Loucy (cell line): ENCODE measurements around the gene RPE.

ENCODE experiments used
- H2AFZ ChIP-seq: fragments of 200-600 bp; sonication (generic); 2 replicates; pipeline ENCODE4 v1.6.0; 2016; ENCODE audit warnings: antibody characterized with exemption, mild to moderate bottlenecking, low read length, moderate library complexity
- H3F3A ChIP-seq: fragments of 200-600 bp; 2 replicates; pipeline ENCODE4 v1.6.0; 2016; ENCODE audit warnings: antibody characterized with exemption, low read depth, mild to moderate bottlenecking
- H3K27me3 ChIP-seq: fragments of 200-600 bp; sonication (generic); 2 replicates; pipeline ENCODE4 v1.6.1; 2014; ENCODE audit warnings: low read length, mild to moderate bottlenecking; ENCODE audit not compliant: insufficient read depth, poor library complexity, severe bottlenecking
- H3K36me3 ChIP-seq: fragments of 200-600 bp; sonication (generic); 2 replicates; pipeline ENCODE4 v1.6.1; 2016; ENCODE audit warnings: low read length; ENCODE audit not compliant: insufficient read depth
- H3K4me1 ChIP-seq: fragments of 200-600 bp; sonication (generic); 2 replicates; pipeline ENCODE4 v1.5.1; 2014; ENCODE audit warnings: low read length, mild to moderate bottlenecking; ENCODE audit not compliant: insufficient read depth, poor library complexity, severe bottlenecking
- H3K4me2 ChIP-seq: fragments of 200-600 bp; sonication (generic); 2 replicates; pipeline ENCODE4 v1.6.0; 2014; ENCODE audit warnings: antibody characterized with exemption, low read length, low read depth, mild to moderate bottlenecking; ENCODE audit not compliant: poor library complexity, severe bottlenecking
- H3K4me3 ChIP-seq: fragments of 200-600 bp; sonication (generic); 2 replicates; pipeline ENCODE4 v1.5.1; 2014; ENCODE audit warnings: low read length, mild to moderate bottlenecking, mixed read lengths; ENCODE audit not compliant: poor library complexity, severe bottlenecking
- H3K79me2 ChIP-seq: fragments of 200-600 bp; sonication (generic); 2 replicates; pipeline ENCODE4 v1.6.1; 2014; ENCODE audit warnings: low read length; ENCODE audit not compliant: insufficient read depth
- H3K9ac ChIP-seq: fragments of 200-600 bp; sonication (generic); 2 replicates; pipeline ENCODE4 v1.6.0; 2014; ENCODE audit warnings: mild to moderate bottlenecking, low read depth, low read length, moderate library complexity; ENCODE audit not compliant: poor library complexity, severe bottlenecking
- H3K9me2 ChIP-seq: fragments of 200-600 bp; sonication (generic); replicated peaks from 2 replicates; pipeline ENCODE4 v1.6.1; 2016; ENCODE audit warnings: low read depth, low read length, mixed read lengths
- H3K9me3 ChIP-seq: fragments of 200-600 bp; sonication (generic); 2 replicates; pipeline ENCODE4 v1.6.1; 2014; ENCODE audit warnings: mild to moderate bottlenecking, antibody characterized with exemption, low read length, low read depth; ENCODE audit not compliant: insufficient read depth
- H4K20me1 ChIP-seq: fragments of 200-600 bp; sonication (generic); 2 replicates; pipeline ENCODE4 v1.6.0; 2014; ENCODE audit warnings: antibody characterized with exemption, low read length, mild to moderate bottlenecking; ENCODE audit not compliant: insufficient read depth, poor library complexity, severe bottlenecking
- EZH2phosphoT487 ChIP-seq: fragments of 200-600 bp; IDR thresholded peaks from 2 replicates; pipeline ENCODE4 v1.6.1; 2018; ENCODE audit warnings: antibody characterized with exemption, mild to moderate bottlenecking, moderate library complexity, borderline replicate concordance
- TF ChIP-seq, protein P1 (sequence below): fragments of 200-600 bp; sonication (generic); conservative IDR thresholded peaks from 2 replicates; pipeline ENCODE4 v1.5.1; 2014; ENCODE audit warnings: mild to moderate bottlenecking, antibody characterized with exemption, low read length

Gene RPE

DNA sequence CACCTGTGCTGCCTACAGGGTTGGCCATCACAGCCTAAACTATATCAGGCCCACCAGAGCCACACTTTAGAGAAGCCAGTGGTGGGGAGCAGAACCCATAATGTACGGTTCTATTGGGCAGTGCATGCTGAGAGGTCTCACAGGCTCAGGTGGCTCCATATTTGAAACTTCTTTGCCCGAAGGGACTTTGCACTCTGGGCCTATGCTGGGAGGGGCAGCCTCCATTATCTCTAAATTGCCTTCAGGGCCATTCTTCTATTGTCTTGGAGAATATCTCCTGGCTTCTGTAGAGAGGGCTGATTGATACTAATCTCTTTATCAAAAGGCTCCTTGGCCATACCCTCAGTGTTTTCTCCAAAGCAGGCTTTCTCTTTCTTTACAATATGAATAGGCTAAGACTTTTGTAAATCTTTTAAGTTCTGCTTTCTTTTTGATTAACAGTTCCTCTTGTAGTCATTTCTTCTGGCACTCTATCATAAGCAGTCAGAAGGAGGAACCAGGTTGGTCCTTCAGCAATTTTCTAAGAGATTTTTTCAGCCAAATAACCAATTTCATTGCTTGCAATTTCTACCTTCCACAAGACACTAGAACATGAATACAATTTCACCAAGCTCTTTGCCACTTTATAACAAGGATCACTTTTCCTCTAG, 44.5 kb downstream of the RPE start:
- H3K4me1 ChIP-seq, result no peaks in the 10 kb centered on the region
- no peak overlapping the region for H3K9ac ChIP-seq
- no peaks in the 10 kb centered on the region for H3K27me3 ChIP-seq
- no peak overlapping the region for H3K4me3 ChIP-seq
- H3K9me3 ChIP-seq, result no peaks in the 10 kb centered on the region
- no peak overlapping the region for H3K4me2 ChIP-seq
- H3K36me3 ChIP-seq, result no peaks in the 10 kb centered on the region
- TF ChIP-seq, protein P1, sequence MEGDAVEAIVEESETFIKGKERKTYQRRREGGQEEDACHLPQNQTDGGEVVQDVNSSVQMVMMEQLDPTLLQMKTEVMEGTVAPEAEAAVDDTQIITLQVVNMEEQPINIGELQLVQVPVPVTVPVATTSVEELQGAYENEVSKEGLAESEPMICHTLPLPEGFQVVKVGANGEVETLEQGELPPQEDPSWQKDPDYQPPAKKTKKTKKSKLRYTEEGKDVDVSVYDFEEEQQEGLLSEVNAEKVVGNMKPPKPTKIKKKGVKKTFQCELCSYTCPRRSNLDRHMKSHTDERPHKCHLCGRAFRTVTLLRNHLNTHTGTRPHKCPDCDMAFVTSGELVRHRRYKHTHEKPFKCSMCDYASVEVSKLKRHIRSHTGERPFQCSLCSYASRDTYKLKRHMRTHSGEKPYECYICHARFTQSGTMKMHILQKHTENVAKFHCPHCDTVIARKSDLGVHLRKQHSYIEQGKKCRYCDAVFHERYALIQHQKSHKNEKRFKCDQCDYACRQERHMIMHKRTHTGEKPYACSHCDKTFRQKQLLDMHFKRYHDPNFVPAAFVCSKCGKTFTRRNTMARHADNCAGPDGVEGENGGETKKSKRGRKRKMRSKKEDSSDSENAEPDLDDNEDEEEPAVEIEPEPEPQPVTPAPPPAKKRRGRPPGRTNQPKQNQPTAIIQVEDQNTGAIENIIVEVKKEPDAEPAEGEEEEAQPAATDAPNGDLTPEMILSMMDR, result no peak
- no peak for TF ChIP-seq EZH2phosphoT487
- H3K79me2 ChIP-seq, result no peaks in the 10 kb centered on the region
- no peaks in the 10 kb centered on the region for H3F3A ChIP-seq
- H4K20me1 ChIP-seq, result no peaks in the 10 kb centered on the region
- H2AFZ ChIP-seq, result no peak overlapping the region
- no peaks in the 10 kb centered on the region for H3K9me2 ChIP-seq

DNA sequence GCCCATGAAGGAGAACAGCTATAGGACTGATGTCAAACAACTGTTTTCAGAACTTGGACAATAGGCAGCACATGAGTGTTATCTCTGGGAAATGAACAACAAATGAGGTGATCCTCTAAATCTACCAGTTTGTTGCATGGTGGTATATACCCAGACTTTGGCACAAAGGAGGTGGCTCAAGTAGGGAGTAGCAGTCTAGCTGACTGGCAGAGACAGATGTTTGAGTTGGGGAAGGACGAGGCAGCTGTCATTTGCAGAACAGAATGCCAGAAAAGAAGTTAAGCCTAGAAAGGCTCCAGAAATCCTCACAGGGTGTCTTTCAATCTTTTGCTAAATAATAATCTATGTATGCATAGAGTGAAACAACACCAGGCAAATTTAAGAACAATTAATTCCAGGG, 47.4 kb downstream of the RPE start:
- Histone ChIP-seq H3K79me2 (no peaks in the 10 kb centered on the region), H2AFZ (no peak overlapping the region), H3F3A (no peaks in the 10 kb centered on the region), H3K9me3 (no peaks in the 10 kb centered on the region), H3K9ac (no peak overlapping the region), H3K4me3 (no peak overlapping the region), H3K9me2 (no peaks in the 10 kb centered on the region), H3K4me2 (no peak overlapping the region), H3K36me3 (no peaks in the 10 kb centered on the region), H4K20me1 (no peaks in the 10 kb centered on the region), H3K4me1 (no peaks in the 10 kb centered on the region), H3K27me3 (no peaks in the 10 kb centered on the region)
- TF ChIP-seq, protein P1, result no peak
- no peak for TF ChIP-seq EZH2phosphoT487

DNA sequence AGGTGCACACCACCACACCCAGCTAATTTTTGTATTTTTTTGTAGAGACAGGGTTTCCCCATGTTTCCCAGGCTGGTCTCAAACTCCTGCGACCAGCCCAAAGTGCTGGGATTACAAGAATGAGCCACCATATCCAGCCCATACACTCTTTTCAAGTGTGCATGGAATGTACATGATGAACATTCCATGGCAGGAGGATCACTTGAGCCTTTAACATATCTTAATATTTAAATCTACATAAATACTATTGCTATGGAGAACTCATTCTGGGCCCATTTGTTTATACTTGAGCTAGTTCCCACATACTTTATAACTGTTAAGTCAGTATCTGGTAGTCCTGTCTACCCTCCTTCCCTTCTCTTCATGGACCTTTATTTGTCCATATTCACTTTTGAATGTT, 48.4 kb downstream of the RPE start:
- no peaks in the 10 kb centered on the region for H3F3A ChIP-seq
- no peaks in the 10 kb centered on the region for H3K9me3 ChIP-seq
- no peaks in the 10 kb centered on the region for H3K27me3 ChIP-seq
- H3K9ac ChIP-seq, result no peak overlapping the region
- H3K79me2 ChIP-seq, result no peaks in the 10 kb centered on the region
- no peaks in the 10 kb centered on the region for H3K36me3 ChIP-seq
- no peak overlapping the region for H3K4me2 ChIP-seq
- H3K4me3 ChIP-seq, result no peak overlapping the region
- H3K9me2 ChIP-seq, result no peaks in the 10 kb centered on the region
- no peak overlapping the region for H2AFZ ChIP-seq
- H3K4me1 ChIP-seq, result no peaks in the 10 kb centered on the region
- H4K20me1 ChIP-seq, result no peaks in the 10 kb centered on the region
- TF ChIP-seq, protein P1, result no peak
- no peak for TF ChIP-seq EZH2phosphoT487
